Endothelial cell of umbilical vein (primary cell): ENCODE results near the gene CHRM4. TPM values are rescaled to one million over a fixed set of nuclear protein-coding genes. Genes with fewer than 3 reads are reported as not detected.

Experiments
- BruUV-seq: library from RNA; stranded (reverse); fragments of 400-500 nt; replicated peaks from 2 replicates; lab custom pipeline; 2021; lab: Mats Ljungman, UMichigan
- CTCF ChIA-PET: fragments of 300-600, 350-600 bp; sonication (Branson Sonifier 250); formaldehyde crosslinking; loops from one replicate; lab custom pipeline; 2021; ENCODE audit warnings: antibody characterized with exemption, inconsistent platforms; lab: Charles Lee
- POLR2A ChIA-PET: fragments of 300-600, 350-600 bp; sonication (Branson Sonifier 250); formaldehyde crosslinking; loops from one replicate; lab custom pipeline; 2021; ENCODE audit warnings: antibody characterized with exemption, inconsistent platforms; lab: Charles Lee
- DNase-seq: peaks from one replicate; pipeline ENCODE4 v3.0.0-alpha.2; 2011; ENCODE audit warnings: low read depth, low spot score
- FAIRE-seq: peaks from 2 replicates; lab custom pipeline; 2011; peaks lifted over from hg19 to GRCh38; lab: Jason Lieb, UNC
- H2AFZ ChIP-seq: 2 replicates; pipeline ENCODE4 v1.6.0; 2012; ENCODE audit warnings: low read depth, low read length, control low read depth, inconsistent platforms
- H3K27ac ChIP-seq: 2 replicates; pipeline ENCODE4 v1.5.1; 2011; ENCODE audit warnings: low read depth, mild to moderate bottlenecking, control low read depth, low read length, moderate library complexity; ENCODE audit not compliant: insufficient read depth
- H3K27me3 ChIP-seq, 2 experiments: 2 replicates each; pipeline versions ENCODE4 v1.6.0 to v1.6.1; 2011; ENCODE audit warnings: low read length in 2 of 2, mixed read lengths in 1 of 2; ENCODE audit not compliant: control insufficient read depth in 2 of 2, insufficient read depth in 2 of 2
- H3K36me3 ChIP-seq, 2 experiments: 2 replicates in 1 of 2; 3 replicates in 1 of 2; pipeline ENCODE4 v1.5.1; 2011; ENCODE audit warnings: low read length in 2 of 2, mild to moderate bottlenecking in 1 of 2, moderate library complexity in 1 of 2; ENCODE audit not compliant: control insufficient read depth in 2 of 2, insufficient read depth in 2 of 2; ENCODE audit errors: extremely low read depth in 1 of 2
- H3K4me1 ChIP-seq: 3 replicates; pipeline ENCODE4 v1.5.1; 2011; ENCODE audit warnings: mild to moderate bottlenecking, low read length; ENCODE audit not compliant: control insufficient read depth, insufficient read depth; ENCODE audit errors: extremely low read depth
- H3K4me2 ChIP-seq: 2 replicates; pipeline ENCODE4 v1.6.1; 2011; ENCODE audit warnings: low read length, control low read depth, mixed read lengths; ENCODE audit not compliant: insufficient read depth
- H3K4me3 ChIP-seq, 3 experiments: fragments of 200-600 bp in 1 of 3; sonication (generic), shearing (Covaris generic) in 1 of 3; replicated peaks in 1 of 3; 2 replicates each; pipeline ENCODE4 v1.5.1; 2011 to 2016; ENCODE audit warnings: control low read depth in 3 of 3, low read length in 3 of 3, mild to moderate bottlenecking in 2 of 3, inconsistent platforms in 1 of 3, low read depth in 1 of 3, moderate library complexity in 1 of 3; ENCODE audit not compliant: insufficient read depth in 1 of 3
- H3K79me2 ChIP-seq: 2 replicates; pipeline ENCODE4 v1.6.0; 2012; ENCODE audit warnings: low read length, inconsistent platforms; ENCODE audit not compliant: control insufficient read depth, insufficient read depth
- H3K9ac ChIP-seq: replicated peaks from 2 replicates; pipeline ENCODE3; 2011; ENCODE audit warnings: low read length, control low read depth; ENCODE audit not compliant: insufficient read depth; ENCODE audit errors: extremely low read depth
- H3K9me1 ChIP-seq: replicated peaks from 3 replicates; pipeline ENCODE4 v1.6.0; 2011; ENCODE audit warnings: mild to moderate bottlenecking, low read length; ENCODE audit not compliant: control insufficient read depth, insufficient read depth; ENCODE audit errors: extremely low read depth
- H3K9me3 ChIP-seq: replicated peaks from 2 replicates; pipeline ENCODE4 v1.5.1; 2012; ENCODE audit warnings: low read length, inconsistent platforms; ENCODE audit not compliant: control insufficient read depth, insufficient read depth
- H4K20me1 ChIP-seq: replicated peaks from 2 replicates; pipeline ENCODE3; 2011; ENCODE audit warnings: mild to moderate bottlenecking, low read length; ENCODE audit not compliant: control insufficient read depth, insufficient read depth; ENCODE audit errors: extremely low read depth
- CTCF ChIP-seq, 2 donors: IDR thresholded peaks; 1 replicate in 1 of 2; 2 replicates in 1 of 2; pipeline ENCODE4 v1.5.1; 2011; ENCODE audit warnings: low read length in 2 of 2, mild to moderate bottlenecking in 2 of 2, moderate library complexity in 2 of 2, control low read depth in 1 of 2, inconsistent platforms in 1 of 2, low read depth in 1 of 2; ENCODE audit not compliant: insufficient read depth in 1 of 2; ENCODE audit errors: extremely low read depth in 1 of 2
- EZH2 ChIP-seq: IDR thresholded peaks from 2 replicates; pipeline ENCODE4 v1.6.1; 2012; ENCODE audit warnings: borderline replicate concordance, low read depth, mild to moderate bottlenecking, moderate library complexity, low read length, inconsistent platforms; ENCODE audit not compliant: severe bottlenecking
- FOS ChIP-seq: IDR thresholded peaks from 2 replicates; pipeline ENCODE4 v1.6.1; 2011; ENCODE audit warnings: mild to moderate bottlenecking, low read length, moderate library complexity, borderline replicate concordance; ENCODE audit not compliant: insufficient read depth
- GATA2 ChIP-seq: IDR thresholded peaks from 2 replicates; pipeline ENCODE4 v1.7.0; 2011; ENCODE audit warnings: low read depth, mild to moderate bottlenecking, moderate library complexity, mixed read lengths, low read length; ENCODE audit not compliant: insufficient read length, insufficient read depth
- JUN ChIP-seq: IDR thresholded peaks from 2 replicates; pipeline ENCODE4 v1.6.1; 2011; ENCODE audit warnings: borderline replicate concordance, low read depth; ENCODE audit not compliant: insufficient read length, insufficient read depth
- MYC ChIP-seq: IDR thresholded peaks from one replicate; pipeline ENCODE4 v1.6.1; 2011; ENCODE audit warnings: mild to moderate bottlenecking, low read depth, low read length
- POLR2A ChIP-seq: IDR thresholded peaks from 2 replicates; pipeline ENCODE4 v1.6.1; 2012; ENCODE audit warnings: low read depth, mild to moderate bottlenecking, control low read depth, low read length
- POLR2AphosphoS5 ChIP-seq: IDR thresholded peaks from 2 replicates; pipeline ENCODE4 v1.6.1; 2012; ENCODE audit warnings: low read depth, mild to moderate bottlenecking, control low read depth, low read length, moderate library complexity; ENCODE audit not compliant: insufficient read depth
- dilution Hi-C: fragments of 300-500 bp; cut with MboI; formaldehyde crosslinking; loops from one replicate; pipeline ENCODE4 v1.15.0; 2019; ENCODE audit warnings: low sequenced_read_pairs; ENCODE audit not compliant: extremely low pct_ligation_motif_present
- intact Hi-C: fragments of 100-400 bp; cut with micrococcal nuclease; formaldehyde crosslinking; loops from one replicate; pipeline ENCODE4 v1.10.0; 2022
- polyA plus RNA-seq, 4 experiments: library from polyadenylated mRNA; depleted of rRNA in 3 of 4; stranded (reverse) in 3 of 4; unstranded in 1 of 4; fragments of >200 nt; gene quantifications; 2 replicates each; pipeline versions ENCODE4 v1.2.1 to v1.2.3, GENCODE V29; 2011 to 2012; ENCODE audit warnings: missing spikeins in 1 of 4
- total RNA-seq: library from RNA; stranded (reverse); gene quantifications from 2 replicates; pipeline ENCODE4 v1.2.3, GENCODE V29; 2021
- TF ChIP-seq, protein P1 (sequence below): IDR thresholded peaks from 2 replicates; pipeline ENCODE4 v1.6.1; 2011; ENCODE audit not compliant: insufficient read depth, insufficient read length

CHRM4 gene
- total and polyA plus RNA-seq, 2 donors (not counting 3 experiments of a cell fraction or from before 2014, with no cell fraction given), result 0.04 to 0.22 TPM

DNA sequence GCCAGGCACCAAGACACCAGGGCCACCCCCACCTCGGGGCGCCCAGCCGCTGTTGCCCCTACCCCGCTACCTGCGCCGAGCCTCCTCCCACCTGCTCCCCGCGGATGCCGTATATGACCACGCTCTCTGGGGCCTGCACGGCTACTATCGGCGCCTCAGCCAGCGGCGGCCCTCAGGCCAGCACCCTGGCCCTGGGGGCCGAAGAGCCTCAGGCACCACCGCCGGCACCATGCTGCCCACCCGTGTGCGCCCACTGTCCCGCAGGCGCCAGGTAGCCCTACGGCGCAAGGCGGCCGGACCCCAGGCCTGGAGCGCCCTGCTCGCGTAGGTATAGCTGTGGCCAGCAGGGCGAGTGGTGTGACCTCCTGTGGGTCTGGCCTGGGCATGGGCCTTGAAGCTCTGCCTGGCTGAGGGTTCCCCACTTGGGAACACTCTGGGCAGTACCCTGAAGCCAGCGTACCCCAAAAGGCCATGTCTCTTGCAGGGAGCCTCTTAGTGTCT, 24.9 kb downstream of the CHRM4 start:
- TF ChIP-seq POLR2A (no peak), JUN (no peak), POLR2AphosphoS5 (no peak), MYC (no peak), FOS (no peak), EZH2 (no peak), CTCF (IDR thresholded peaks at IDR 0.05; ENCODE audit: extremely low read depth in 1 of 2, insufficient read depth in 1 of 2, low read depth in 1 of 2, low read length in 2 of 2) (no peak), GATA2 (no peak)
- TF ChIP-seq, protein P1, sequence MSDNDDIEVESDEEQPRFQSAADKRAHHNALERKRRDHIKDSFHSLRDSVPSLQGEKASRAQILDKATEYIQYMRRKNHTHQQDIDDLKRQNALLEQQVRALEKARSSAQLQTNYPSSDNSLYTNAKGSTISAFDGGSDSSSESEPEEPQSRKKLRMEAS, result no peak
- Histone ChIP-seq H3K4me3 (no peak overlapping the region), H3K79me2 (peaks cover 25% of the 10 kb centered on the region), H3K36me3 (peaks cover 0 to 11% of the 10 kb centered on the region in 2 experiments), H3K27ac (no peak overlapping the region), H3K9ac (no peak overlapping the region), H3K4me1 (peaks cover 25% of the 10 kb centered on the region), H3K9me1 (no peaks in the 10 kb centered on the region), H3K27me3 (no peaks in the 10 kb centered on the region), H3K9me3 (no peaks in the 10 kb centered on the region), H4K20me1 (no peaks in the 10 kb centered on the region), H2AFZ (no peak overlapping the region), H3K4me2 (no peak overlapping the region)
- BruUV-seq, result no TSS peak
- FAIRE-seq, result no peak
- intact Hi-C loops (loop anchor here (1.0 kb wide), 3 partner anchors 14 to 127 kb away; partner anchors contain the start of gene DGKZ), dilution Hi-C loops (no loop called here)
- DNase-seq, result no peak
- ChIA-PET POLR2A (no interaction called here), CTCF (interaction anchor here (0.8 to 11.6 kb wide), 2 partner anchors 15 to 16 kb away, joined by 3 to 200 read pairs; partner anchors contain the start of gene DGKZ)
